Measurements from ENCODE around the gene PTPRM.
"Not testable (repeated sequence)": the region's sequence is repeated elsewhere in the genome, so short reads cannot be mapped to it uniquely, and the experiment has no call there.

Gene PTPRM

DNA sequence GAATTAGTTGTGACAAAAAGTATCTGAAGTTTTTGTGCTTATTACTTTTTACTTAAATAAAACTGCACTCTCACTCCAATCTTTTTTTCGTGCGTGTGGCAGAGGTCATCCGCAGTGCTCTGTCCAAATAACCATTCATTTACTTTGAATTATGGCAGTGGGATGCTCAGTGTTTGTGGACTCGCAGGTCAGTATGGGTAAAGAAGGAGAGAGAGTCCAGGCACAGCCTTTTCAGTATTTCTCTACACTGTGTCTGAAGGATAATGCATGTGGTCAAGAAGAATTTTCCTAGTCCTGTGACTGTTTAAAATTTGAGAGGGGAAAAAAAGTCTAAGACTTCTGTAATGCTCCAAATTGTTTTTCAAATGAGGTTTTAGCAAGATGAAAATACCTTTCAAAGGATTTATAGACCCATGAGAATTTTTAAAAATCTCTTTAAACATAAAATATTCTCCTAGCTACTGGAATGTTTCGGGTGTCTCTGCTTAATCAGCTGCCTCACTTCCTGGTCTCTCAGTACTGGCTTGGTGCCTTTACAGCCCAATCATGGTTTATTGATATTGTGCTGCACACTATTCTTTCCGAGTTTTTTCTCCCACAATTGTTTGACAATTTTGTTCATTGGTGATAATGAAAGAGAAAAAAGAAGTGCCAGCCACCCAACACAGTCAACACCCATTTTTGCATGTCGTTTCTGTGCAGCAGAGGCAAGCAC is 453.2 kb downstream of the PTPRM start:
- DNase-seq = no peak

DNA sequence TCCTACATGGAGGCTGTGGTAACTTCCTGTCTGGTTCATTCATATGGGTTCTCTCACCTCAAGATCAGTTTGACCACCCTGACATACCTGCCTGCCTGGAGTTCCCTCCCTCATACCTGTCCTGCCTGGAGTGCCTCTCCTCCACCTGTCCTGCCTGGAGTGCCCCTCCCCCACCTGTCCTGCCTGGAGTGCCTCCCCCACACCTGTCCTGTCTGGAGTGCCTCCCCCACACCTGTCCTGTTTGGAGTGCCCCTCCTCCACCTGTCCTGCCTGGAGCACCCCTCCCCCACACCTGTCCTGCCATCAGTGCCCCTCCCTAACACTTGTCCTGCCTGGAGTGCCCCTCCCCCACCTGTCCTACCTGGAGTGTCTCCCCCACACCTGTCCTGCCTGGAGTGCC is 461.9 kb downstream of the PTPRM start:
- no peak for DNase-seq

DNA sequence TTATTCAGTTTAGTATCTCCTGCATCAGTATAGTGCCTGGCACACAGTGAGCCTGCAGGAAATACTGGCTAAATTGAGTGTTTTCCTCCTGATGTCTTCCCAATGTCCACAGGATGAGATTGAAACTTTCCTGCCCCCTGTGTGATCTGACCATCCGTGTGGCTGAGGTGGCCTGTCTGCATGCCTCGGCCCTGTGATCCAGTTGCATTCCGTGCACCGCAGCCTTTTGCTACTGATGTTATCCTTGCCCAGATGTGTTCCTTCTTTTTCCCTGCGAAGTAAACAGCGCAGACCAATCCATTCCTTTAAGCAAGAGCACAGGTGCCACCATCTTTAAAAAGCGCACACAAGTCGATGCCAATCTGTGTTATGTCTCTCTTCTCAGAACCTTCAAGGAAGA is 462.6 kb downstream of the PTPRM start:
- no peak for DNase-seq

DNA sequence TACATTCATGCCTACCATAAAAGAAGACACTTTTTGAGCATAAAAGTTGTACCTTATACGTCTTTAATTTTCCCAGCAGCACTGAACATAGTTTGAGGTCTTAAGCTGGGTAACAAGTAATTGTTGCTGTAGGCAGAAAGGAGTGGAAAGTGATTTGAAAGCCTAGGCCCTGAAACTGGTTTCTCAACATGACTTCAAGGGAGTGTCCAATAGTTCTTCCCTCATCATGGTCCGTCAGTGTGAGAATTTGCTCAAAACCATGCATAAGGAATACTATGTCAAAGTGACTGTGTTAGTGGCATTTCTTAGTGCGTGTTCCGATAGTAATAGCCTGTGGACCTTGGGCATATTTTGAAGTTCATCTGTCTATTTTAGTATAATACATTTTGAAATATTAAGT is 463.1 kb downstream of the PTPRM start:
- DNase-seq = no peak

DNA sequence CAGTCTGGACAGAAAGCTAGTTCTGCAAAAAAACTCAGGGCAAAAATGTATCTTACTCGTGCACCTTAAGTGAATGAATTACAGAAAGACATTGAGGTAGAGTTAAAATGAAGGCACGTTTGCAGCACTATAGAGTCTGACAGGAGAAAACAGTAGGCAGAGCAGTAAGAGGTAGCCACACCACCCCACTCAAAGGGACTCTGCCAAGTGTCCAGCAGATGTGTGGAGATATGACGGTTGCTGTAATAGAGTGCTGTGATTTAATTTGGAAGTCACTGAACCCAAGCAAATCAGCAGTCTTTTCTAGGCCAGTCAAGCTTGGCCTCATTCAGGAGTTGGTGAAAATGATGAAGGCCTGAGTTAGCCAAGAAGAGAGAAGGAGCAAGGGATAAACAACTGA is 464.4 kb downstream of the PTPRM start:
- no peak for DNase-seq

DNA sequence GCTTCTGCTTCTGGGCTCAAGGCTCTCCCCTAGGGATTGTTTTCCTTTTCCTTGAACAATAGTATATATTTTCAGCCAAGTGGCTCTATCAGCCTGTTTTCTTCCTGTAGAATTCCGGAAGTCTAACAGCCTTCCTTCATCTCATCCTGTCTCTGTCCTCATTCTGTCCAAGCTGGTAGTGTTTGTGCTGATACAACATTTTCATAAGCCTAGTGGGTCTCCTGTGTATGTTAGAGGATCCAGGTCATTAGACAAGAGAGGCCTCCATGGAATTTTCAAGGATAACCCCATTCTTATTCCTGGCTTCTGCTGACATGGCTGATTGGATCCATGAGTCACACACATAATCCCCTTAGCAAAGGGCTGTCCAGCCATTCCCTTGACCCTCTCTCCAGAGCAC is 467.6 kb downstream of the PTPRM start:
- no peak for DNase-seq

DNA sequence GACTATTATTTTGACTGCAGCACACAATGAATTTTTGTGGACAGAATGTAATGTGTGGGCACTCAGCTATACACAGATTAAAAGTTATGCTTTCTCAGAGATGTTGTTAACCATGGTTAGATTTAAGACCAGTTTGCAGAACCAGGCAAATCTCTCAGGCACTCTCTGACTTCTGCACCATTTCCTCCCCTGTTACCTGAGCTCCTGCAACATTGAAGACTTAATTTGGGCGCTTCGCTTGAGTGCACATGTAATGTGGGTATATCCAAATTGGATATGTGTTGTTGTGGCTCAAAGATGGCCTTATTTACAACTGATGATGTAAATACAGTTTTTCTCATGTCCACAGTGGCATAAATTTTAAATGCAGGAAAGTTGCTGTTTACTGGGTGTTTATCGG is 469.4 kb downstream of the PTPRM start:
- no peak for DNase-seq

DNA sequence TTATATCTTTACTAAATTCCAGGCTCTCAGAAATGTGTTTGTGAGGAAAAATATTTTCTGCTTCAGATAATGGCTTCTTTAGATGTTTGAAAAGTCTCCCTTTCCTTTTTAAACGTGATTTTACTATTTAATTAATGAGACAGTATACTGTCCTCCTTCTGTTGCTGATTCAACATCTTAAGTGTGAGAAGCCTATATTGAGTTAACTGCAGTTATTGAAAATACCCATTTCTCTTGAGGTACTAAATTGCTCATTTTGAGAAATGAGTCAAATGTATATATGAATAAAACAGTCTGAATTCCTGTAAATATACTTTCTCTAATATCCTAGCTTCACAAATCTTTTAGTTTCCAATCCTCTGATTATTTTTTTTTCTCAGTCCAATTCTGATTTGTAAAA is 470.2 kb downstream of the PTPRM start:
- no peak for DNase-seq

DNA sequence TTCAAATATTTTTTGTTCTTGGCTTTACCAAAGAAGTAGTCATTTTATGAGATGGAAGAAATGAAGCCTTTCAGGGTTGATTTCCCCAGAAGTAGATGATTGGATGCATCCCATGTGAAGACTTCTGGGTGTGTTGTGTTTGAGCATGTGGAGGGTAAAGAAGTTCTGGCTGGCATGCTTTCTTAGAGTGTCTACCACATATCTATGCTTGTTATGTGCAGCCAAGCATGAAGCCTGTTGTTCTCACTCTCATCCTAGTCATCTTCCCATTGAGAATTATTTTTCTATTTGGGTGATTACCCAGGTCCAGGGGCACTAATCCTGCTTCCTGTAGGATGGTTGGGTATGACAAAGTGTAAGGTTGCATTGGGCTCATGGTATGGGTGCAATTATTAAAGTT is 472.9 kb downstream of the PTPRM start:
- no peak for DNase-seq

DNA sequence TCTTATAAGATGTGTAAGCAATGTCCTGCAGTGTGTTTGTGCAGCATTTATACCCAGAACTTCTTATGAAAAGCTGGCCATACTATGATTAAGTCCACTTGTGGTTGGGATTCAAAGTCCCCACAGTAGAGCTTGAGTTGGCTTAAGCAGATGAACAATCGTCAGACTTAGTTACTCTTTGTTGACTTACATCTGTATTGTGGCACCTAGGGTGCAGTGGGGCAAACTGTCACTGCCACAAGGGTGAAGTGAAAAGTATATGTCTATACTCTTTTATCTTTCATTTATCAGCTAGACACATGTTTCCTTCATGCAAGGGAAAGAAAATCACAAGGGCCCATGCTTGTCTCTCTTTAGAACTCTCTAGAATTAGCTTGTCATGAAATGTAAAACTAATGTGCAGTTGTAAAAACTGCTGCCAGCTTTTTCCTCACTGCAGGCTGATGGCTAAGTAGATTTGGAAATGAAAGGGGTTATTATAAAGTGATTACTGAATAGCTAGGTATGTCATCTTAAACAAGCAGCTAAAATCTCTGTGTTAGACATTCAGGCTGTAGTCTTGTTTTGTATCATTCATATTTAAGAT is 474.5 kb downstream of the PTPRM start:
- DNase-seq = no peak

DNA sequence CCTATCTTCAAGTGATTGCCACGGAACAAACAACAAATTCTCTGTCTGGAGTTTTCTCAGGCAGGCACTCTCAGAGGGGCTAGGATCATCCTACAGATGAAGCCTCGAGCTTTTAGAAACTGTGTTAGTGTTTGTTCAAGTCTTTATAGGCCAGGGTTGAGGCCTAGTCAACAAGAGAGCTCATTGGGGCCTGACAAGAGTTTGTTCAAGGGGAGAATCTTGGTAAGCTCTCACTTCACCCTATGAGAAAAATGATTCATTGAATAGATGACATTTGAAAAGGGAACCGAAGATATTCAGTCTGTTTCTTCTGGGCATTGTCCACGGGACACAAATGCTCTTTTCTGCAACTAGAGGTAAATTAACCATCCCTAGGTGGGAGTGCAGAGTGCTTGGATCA is 476.9 kb downstream of the PTPRM start:
- no peak for DNase-seq

DNA sequence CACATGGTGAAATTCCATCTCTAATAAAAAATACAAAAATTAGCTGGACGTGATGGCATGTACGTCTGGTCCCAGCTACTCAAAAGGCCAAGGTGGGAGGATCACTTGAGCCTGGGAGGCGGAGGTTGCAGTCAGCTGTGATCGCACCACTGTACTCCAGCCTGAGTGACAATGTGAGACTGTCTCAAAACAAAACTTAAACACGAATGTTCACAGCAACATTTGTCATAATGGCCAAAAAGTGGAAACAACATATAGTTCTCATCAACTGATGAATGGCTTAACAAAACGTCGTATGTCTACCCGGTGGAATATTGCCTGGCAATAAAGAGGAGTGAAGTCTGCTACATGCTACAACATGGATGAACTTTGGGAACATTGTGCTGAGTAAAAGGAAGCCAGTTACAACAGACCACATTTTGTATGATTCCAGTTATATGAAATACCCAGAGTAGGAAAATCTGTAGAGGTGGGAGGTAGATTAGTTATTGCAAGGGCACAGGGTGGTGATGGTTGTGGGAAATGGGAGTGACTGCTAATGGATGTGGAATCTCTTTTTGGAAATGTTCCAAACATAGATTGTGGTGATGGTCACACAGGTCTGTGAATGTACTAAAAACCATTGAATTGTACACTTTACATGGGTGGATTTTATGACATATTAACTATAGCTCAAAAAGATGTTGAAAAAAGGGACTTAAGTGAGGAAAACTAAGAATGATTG is 478.2 kb downstream of the PTPRM start:
- DNase-seq = no peak

DNA sequence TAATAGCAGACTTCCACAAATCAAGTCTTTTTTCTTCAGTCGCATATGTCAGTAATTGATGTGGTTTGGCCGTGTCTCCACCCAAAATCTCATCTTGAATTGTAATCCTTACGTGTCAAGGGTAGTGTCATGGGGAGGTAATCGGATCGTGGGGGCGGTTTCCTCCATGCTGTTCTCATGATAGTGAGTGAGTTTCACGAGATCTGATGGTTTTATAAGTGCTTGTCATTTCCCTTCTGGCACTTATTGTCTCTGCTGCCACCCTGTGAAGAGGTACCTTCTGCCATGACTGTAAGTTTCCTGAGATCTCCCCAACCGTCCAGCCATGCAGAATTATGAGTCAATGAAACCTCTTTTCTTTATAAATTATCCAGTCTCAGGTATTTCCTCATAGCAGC is 478.8 kb downstream of the PTPRM start:
- DNase-seq = no peak

DNA sequence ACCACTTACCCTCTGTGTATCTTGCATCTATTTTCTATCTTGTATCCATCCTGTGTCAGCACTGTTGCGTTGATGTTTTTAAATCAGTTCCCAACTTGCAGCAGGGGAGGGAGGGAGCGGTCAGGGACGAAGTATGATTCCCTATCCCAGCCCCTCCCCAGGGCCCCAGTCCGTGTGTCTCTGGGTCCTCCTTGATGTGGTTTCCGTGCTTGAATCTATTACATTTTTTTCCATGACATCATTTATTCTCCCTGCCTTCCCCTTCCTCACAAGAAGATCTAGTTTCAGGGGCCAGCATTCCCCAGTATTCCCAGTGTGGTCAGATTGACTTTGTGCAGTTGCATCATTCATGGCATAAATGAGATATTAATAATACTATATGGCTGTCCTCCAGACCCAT is 479.3 kb downstream of the PTPRM start:
- DNase-seq = no peak

DNA sequence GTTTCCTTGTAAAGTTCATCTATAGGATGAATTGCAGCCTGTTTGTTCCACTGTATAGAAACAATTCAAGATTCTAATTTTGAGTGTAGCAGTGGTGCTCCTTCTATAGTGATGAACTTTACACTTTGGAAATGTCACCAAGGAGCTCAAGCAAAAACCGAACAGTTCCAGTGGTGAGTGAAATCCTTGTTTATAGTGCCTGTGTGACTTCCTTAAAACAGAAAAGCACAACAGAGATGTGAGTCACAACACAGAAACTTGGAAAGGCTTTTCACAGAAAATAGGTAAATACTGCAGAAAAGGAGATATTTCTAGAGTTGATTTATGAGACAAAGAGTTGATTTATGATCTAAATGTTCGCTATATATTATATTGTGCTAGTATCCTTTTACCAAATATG is 482.0 kb downstream of the PTPRM start:
- DNase-seq = no peak

DNA sequence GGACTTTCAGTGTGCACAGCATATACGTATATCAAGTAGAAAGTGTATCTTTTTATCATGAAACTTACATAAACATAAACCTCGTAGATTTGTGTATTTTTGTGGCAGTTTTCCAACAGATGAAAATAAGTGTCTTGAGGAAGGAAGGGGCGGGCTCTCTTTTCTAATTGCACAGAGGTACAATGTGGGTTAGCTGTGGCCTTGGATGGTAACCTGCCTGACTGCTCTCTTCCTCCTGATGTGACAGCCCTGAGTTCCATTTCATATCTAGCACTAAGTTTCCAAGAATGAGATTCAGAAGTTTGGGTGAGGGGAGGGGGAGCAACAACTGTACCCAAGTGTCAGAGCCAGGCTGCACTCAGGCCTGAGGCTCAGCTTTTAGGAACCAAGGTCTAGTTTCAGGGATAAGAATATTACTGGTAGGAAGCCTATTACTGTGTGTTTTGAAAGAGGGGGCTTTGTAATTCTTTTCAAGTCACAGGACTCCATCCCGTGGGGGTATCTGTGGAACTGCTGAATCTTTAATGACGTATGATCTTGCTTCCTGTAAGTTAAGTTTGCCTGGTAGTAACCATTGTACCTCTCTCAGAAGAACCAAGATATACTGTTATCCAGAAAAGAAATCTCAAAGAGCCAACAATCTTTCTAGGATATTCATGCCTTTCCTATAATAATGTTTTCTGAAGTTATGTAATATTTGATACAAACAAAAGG is 483.7 kb downstream of the PTPRM start:
- DNase-seq = no peak

DNA sequence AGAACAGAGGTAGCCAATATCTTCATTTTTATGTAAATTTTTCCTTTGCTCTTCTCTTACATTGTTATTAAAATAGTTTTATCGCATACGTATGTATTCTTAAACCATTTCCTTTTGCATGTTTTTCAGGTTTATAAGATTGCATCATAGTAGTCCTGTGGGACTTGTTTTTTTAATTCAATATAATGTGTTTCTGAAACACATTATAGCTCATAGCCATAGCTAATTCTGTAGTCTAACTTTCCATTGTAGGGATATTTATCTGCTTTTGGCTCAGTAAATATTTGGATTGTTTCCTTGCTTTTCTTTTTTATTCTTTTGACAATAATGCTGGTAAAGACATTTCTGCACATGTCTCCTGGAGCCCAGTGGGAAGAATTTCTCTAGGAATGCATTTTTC is 484.3 kb downstream of the PTPRM start:
- no peak for DNase-seq

DNA sequence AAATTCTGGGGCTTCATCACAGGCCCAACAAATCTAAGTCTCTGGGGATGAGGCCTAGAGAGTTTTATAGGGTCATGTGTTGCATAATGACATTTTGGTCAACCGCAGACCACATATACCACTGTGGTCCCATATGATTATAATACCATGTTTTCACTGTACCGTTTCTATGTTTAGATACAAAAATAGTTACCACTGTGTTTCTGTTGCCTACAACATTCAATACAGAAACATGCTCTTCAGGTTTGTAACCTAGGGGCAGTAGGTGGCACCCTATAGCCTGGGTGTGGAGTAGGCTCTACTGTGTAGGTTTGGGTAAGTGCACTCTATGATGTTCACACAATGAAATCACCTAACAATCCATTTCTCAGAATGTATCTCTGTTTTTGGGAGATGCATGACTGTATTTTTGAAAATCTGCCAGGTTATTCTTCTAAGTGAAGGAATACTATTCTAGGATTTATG is 485.2 kb downstream of the PTPRM start:
- no peak for DNase-seq

DNA sequence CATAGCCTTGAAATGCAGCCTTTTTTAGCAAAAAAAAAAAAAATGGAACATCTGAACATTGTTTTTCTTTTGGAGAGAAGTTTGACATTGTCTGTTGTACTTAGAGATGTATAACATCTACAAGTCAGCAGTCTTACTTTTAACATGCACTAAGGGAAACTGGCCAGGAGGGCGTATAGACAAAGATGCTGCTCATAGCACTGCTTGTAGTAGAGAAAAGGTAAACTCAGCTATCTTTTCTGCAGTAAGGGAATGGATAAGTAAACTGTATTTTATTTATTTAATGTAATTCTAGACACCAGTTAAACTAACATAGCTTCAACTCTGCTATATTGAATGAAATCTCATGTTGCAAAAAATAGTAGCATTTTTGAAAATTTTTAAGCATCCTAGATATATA is 489.6 kb downstream of the PTPRM start:
- DNase-seq = no peak

DNA sequence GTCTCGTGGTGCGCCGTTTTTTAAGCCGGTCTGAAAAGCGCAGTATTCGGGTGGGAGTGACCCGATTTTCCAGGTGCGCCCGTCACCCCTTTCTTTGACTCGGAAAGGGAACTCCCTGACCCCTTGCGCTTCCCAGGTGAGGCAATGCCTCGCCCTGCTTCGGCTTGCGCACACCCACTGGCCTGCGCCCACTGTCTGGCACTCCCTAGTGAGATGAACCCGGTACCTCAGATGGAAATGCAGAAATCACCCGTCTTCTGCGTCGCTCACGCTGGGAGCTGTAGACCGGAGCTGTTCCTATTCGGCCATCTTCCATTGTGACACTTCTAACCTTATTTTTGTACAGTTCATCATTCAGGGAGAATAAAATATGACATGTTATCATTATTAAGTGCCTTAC is 496.0 kb downstream of the PTPRM start:
- not testable (repeated sequence) for DNase-seq

DNA sequence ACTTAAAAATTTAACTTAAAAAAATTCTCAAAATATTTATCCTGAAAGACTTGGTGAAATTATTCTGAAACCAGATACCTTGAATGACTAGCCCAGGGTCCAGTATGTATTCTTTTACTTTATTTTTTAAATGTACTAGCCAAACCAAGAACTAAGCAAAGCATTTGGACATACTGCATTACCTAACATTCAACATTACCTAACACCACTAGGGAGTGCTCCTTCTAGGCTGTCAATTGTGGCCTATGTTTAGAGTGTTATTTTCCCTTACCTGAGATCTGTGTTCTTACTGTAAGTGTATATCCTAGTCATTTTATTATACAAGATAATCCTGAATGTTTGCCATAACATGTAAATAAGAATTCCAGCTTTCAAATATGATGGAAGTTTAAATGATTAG is 496.6 kb downstream of the PTPRM start:
- DNase-seq = peak in 1 of 2 experiments; percentile 1

DNA sequence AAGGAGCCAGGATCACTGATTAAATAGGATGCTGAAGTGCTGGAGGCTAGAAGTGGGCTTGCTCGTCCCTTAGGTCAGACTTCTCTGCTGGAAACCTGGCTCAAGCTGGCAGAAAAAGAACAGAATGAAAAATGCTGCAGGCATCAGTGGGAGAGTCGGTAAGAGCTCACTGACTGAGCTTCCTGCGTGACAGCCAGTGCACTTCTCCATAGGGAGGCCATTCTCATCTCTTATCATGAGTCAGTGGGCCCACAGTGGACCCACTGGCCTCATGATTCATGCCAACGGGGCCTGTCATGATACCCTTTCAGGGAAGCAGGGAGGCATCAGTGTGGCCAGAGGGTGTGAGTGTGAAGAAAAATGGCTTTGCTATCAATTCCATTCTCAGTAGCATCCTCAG is 498.2 kb downstream of the PTPRM start:
- no peak for DNase-seq

DNA sequence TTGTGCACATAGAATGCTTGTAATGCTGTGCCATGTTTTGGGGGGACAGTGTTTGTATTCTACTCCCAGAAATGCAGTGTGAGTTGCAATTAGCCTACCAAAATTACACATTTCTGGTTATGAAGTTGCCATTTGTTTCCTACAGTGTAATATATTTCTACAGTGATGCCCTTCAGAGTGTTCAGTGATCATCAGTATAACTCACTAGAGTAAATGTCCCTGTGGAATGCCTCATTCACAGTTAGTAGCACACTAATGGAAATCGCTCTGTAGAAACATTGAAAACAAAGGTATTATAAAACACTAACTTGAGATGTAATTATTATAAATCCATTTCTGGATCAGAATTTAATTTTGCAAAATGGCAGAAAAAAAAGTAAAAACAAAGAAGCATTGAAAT is 498.7 kb downstream of the PTPRM start:
- no peak for DNase-seq

DNA sequence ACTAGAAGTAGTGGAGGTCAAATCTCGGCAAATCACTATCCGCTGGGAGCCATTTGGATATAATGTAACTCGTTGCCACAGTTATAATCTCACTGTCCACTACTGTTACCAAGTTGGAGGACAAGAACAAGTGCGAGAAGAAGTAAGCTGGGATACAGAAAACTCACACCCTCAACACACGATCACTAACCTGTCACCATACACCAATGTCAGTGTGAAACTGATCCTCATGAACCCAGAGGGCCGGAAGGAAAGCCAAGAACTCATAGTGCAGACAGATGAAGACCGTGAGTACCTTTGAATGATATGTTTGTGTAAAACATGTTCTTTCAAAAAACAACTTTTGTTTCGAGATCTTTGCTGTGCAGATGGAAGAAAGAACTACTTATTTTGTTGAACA is 502.6 kb downstream of the PTPRM start:
- DNase-seq = no peak

Measured in SHP77 (cell line).